Testis (tissue), 2 donors: Measurements from ENCODE around the gene FSTL1.

Source experiments
- POLR2A ChIP-seq: fragments of 450-650 bp; IDR thresholded peaks from one replicate; pipeline ENCODE4 v1.6.1; 2017; ENCODE audit warnings: antibody characterized with exemption, mild to moderate bottlenecking, moderate library complexity
- TF ChIP-seq, protein P1 (sequence below), 3 experiments: fragments of 450-650 bp in 2 of 3; fragments of 200-600 bp in 1 of 3; sonication (generic) in 1 of 3; IDR thresholded peaks; one replicate each; pipeline ENCODE4 v1.5.1; 2016 to 2019; ENCODE audit warnings: antibody characterized with exemption in 3 of 3, mild to moderate bottlenecking in 2 of 3, moderate library complexity in 1 of 3

DNA sequence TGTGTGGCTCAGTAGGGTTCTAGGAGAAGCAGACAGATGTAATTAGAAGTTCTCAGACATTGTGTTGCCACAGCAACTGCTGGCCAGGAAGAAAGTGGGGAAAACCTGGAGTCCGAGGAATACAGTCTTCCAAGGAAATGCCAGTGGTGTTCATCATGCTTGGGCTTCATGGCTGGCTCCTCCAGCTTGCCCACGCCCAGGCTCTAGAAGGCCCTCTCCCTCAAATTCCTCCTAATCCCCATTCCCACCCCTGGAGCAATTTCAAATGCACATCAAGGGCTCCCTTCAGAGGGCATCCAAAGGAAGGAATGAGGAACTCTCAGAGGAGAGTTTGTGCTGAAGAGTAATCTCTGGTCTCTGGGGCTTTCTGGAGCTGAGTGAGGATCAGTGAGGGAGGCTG, 21.9 kb downstream of the FSTL1 start:
- TF ChIP-seq, protein P1, sequence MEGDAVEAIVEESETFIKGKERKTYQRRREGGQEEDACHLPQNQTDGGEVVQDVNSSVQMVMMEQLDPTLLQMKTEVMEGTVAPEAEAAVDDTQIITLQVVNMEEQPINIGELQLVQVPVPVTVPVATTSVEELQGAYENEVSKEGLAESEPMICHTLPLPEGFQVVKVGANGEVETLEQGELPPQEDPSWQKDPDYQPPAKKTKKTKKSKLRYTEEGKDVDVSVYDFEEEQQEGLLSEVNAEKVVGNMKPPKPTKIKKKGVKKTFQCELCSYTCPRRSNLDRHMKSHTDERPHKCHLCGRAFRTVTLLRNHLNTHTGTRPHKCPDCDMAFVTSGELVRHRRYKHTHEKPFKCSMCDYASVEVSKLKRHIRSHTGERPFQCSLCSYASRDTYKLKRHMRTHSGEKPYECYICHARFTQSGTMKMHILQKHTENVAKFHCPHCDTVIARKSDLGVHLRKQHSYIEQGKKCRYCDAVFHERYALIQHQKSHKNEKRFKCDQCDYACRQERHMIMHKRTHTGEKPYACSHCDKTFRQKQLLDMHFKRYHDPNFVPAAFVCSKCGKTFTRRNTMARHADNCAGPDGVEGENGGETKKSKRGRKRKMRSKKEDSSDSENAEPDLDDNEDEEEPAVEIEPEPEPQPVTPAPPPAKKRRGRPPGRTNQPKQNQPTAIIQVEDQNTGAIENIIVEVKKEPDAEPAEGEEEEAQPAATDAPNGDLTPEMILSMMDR (IDR thresholded peaks at IDR 0.05): no peak
- TF ChIP-seq POLR2A: no peak
